DND-41 (cell line): ENCODE measurements around the gene COTL1.

Experiments used
- CTCF ChIP-seq: IDR thresholded peaks from 2 replicates; pipeline ENCODE4 v1.5.1; 2012; ENCODE audit warnings: borderline replicate concordance, low read length, moderate library complexity, mild to moderate bottlenecking; ENCODE audit not compliant: poor library complexity, severe bottlenecking; ENCODE audit errors: extremely low read depth
- EZH2 ChIP-seq: IDR thresholded peaks from 3 replicates; pipeline ENCODE4 v1.6.1; 2012; ENCODE audit warnings: borderline replicate concordance, low read depth, mild to moderate bottlenecking, moderate library complexity, low read length, inconsistent platforms; ENCODE audit not compliant: severe bottlenecking

GRCh38 chr16:84578538-84579126, 39.2 kb downstream of the COTL1 start:
- no peak for TF ChIP-seq CTCF
- no peak for TF ChIP-seq EZH2
